Peyer's patch (tissue), 4 donors: ENCODE data around the gene IL17RB.

Experiments
- POLR2A ChIP-seq, 2 donors: fragments of 450-650 bp; IDR thresholded peaks; one replicate each; pipeline ENCODE4 v1.5.1; 2017; ENCODE audit warnings: antibody characterized with exemption in 2 of 2, mild to moderate bottlenecking in 2 of 2, moderate library complexity in 2 of 2
- TF ChIP-seq, protein P1 (sequence below), 6 experiments: fragments of 450-650 bp in 4 of 6; fragments of 200-600 bp in 2 of 6; sonication (generic) in 1 of 6; IDR thresholded peaks; one replicate each; pipeline ENCODE4 v1.5.1; 2017 to 2019; ENCODE audit warnings: antibody characterized with exemption in 6 of 6, mild to moderate bottlenecking in 3 of 6, moderate library complexity in 1 of 6

DNA sequence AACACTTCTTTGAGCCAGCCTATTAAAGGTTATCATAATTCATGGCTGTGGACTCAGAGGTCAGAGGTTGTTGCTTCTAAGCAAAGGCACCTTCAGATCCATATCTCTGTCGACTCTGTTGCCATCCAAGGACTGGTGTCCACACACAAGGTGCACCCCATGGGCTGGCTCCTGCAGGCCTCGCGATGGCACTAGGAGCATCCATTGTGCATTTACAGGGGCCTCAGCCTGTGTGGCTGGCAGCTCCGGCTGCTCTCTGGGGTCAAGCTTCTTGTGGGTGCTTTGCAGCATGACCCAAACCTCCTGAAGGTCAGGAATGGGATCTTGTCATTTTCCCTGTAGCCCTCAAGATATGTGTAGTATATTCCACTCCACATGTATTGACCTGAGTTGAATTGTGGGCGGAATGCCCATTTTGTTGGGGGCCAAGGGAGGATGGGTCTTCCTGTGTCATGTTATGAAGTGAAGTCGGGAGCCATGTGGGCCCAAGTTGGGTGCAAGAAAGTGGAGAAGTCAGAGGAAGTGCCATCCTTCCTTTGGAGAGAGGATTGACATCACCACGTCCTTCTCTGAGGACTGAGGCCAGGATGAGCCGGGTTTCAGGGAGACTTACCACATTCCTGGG, 44.0 kb upstream of the IL17RB start:
- TF ChIP-seq, protein P1, sequence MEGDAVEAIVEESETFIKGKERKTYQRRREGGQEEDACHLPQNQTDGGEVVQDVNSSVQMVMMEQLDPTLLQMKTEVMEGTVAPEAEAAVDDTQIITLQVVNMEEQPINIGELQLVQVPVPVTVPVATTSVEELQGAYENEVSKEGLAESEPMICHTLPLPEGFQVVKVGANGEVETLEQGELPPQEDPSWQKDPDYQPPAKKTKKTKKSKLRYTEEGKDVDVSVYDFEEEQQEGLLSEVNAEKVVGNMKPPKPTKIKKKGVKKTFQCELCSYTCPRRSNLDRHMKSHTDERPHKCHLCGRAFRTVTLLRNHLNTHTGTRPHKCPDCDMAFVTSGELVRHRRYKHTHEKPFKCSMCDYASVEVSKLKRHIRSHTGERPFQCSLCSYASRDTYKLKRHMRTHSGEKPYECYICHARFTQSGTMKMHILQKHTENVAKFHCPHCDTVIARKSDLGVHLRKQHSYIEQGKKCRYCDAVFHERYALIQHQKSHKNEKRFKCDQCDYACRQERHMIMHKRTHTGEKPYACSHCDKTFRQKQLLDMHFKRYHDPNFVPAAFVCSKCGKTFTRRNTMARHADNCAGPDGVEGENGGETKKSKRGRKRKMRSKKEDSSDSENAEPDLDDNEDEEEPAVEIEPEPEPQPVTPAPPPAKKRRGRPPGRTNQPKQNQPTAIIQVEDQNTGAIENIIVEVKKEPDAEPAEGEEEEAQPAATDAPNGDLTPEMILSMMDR (IDR thresholded peaks at IDR 0.05), result no peak
- no peak for TF ChIP-seq POLR2A (IDR thresholded peaks at IDR 0.05)
